ENCODE results near the gene SEM1.
"Not testable (repeated sequence)": the region's sequence is repeated elsewhere in the genome, so short reads cannot be mapped to it uniquely, and the experiment has no call there.

SEM1 gene

DNA sequence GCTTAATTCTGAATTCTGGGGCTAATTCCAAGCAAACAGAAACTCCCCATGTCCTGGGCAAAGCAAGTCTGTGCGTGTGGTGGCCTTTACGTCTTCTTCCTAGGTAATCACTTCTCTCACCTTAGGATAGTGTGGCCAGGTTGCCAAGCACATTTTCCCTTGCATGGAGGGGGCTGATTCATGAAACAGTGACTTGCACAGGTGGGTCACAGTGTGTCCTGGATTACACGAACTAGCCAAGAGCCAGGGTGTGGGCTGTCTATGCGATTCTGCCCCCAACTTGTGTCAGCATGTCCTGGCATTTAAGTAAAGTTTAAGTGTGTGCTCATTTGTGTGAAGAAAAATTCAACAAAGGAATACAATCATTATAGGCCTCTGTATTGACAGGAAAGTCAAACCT, 18.5 kb upstream of the SEM1 start:
- no peaks in the 10 kb centered on the region for H3K9me3 ChIP-seq
- no peak overlapping the region for H3K9ac ChIP-seq
- H3K4me1 ChIP-seq: no peaks in the 10 kb centered on the region
- no peak overlapping the region for H3K4me3 ChIP-seq
- no peak for TF ChIP-seq Cebpa-rat (IDR thresholded peaks at IDR 0.05)
- H3K4me2 ChIP-seq: no peak overlapping the region
- no peaks in the 10 kb centered on the region for H3K36me3 ChIP-seq
- no peak overlapping the region for H3K27ac ChIP-seq
- no peaks in the 10 kb centered on the region for H4K20me1 ChIP-seq
- H3K27me3 ChIP-seq: no peaks in the 10 kb centered on the region

DNA sequence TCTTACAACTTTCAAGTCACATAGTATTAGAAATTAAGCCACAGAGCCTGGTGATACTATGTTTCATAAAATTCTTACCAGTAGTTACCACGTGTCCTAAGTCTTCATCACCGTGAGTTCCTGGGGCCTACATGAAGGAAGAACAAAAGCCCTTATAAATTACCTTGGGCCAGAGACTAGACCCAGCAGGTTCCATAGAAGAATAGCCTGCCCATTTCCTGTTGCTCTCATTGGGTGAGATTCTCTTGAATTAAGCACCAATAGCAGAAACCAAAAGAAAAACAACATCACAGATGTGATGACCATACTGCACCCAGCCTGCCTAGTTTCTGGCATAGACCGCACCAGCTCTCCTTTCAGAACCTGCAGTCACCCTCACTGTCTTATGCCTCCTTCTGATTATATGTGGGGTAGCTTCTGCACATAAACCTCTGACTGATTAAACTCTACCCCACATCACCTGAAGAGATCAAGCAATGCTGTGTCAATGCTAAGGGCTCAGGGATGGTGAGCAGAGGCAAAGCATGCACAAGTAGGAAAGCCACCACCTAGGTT, 18.0 kb upstream of the SEM1 start:
- no peaks in the 10 kb centered on the region for H3K27me3 ChIP-seq
- H3K4me2 ChIP-seq: no peak overlapping the region
- H3K4me1 ChIP-seq: no peaks in the 10 kb centered on the region
- no peak overlapping the region for H3K9ac ChIP-seq
- no peak overlapping the region for H3K4me3 ChIP-seq
- TF ChIP-seq Cebpa-rat (IDR thresholded peaks at IDR 0.05): no peak
- no peaks in the 10 kb centered on the region for H3K36me3 ChIP-seq
- no peaks in the 10 kb centered on the region for H3K9me3 ChIP-seq
- no peak overlapping the region for H3K27ac ChIP-seq
- no peaks in the 10 kb centered on the region for H4K20me1 ChIP-seq

DNA sequence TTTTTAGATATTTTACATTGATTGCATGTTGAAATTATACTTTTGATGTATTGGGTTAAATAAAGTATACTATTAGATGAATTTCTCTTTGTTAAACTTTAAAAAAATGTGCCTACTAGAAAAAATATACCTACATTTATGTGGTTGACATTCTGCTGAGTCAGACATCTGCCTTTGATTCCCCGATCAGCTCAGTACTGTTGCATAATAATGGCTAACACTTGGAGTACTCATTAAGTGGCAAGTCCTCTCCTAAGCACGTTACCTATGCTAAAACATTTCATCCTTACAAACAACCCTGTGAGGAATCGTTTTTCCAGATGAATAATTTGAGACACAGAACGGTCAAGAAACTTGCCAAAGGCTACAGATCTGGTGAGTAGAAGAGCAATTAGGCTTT, 14.0 kb upstream of the SEM1 start:
- no peaks in the 10 kb centered on the region for H4K20me1 ChIP-seq
- H3K27me3 ChIP-seq: no peaks in the 10 kb centered on the region
- no peaks in the 10 kb centered on the region for H3K36me3 ChIP-seq
- H3K9ac ChIP-seq: no peak overlapping the region
- no peak overlapping the region for H3K27ac ChIP-seq
- H3K4me2 ChIP-seq: no peak overlapping the region
- H3K4me1 ChIP-seq: no peaks in the 10 kb centered on the region
- H3K9me3 ChIP-seq: no peaks in the 10 kb centered on the region
- H3K4me3 ChIP-seq: no peak overlapping the region
- TF ChIP-seq Cebpa-rat (IDR thresholded peaks at IDR 0.05): no peak

DNA sequence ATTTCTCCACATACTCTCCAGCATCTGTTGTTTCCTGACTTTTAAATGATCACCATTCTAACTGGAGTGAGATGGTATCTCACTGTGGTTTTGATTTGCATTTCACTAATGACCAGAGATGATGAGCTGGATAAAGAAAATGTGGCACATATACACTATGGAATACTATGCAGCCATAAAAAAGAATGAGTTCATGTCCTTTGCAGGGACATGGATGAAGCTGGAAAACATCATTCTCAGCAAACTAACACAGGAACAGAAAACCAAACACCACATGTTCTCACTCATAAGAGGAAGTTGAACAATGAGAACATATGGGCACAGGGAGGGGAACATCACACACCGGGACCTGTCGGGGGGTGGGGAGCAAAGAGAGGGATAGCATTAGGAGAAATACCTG, 13.3 kb upstream of the SEM1 start:
- H3K4me1 ChIP-seq, H3K9me3 ChIP-seq, H3K27ac ChIP-seq, H3K4me3 ChIP-seq, H3K9ac ChIP-seq, H3K4me2 ChIP-seq, H4K20me1 ChIP-seq, H3K27me3 ChIP-seq, H3K36me3 ChIP-seq: not testable (repeated sequence)

DNA sequence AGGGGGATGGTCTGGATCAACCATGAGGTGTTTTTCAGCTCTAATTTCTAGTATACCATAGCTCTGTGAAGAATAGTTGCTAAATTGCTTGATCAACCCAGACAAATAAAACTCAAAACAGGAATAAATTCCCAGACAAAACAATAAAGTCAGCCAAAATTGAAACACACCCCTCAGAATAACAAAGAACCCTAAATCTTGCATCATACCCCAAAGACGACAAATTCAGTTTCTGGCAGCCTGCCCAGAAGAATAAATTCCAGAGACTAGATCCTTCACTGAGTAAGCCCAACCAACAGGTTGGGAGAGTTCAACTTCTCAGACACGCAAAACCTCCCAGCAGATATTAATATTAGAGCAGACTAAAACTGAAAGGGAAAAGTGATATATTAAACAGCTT, 11.2 kb upstream of the SEM1 start:
- Histone ChIP-seq H4K20me1 (no peaks in the 10 kb centered on the region), H3K4me2 (no peak overlapping the region), H3K27ac (no peak overlapping the region), H3K36me3 (no peaks in the 10 kb centered on the region), H3K27me3 (no peaks in the 10 kb centered on the region), H3K4me3 (no peak overlapping the region), H3K4me1 (no peaks in the 10 kb centered on the region), H3K9ac (no peak overlapping the region), H3K9me3 (no peaks in the 10 kb centered on the region)
- no peak for TF ChIP-seq Cebpa-rat (IDR thresholded peaks at IDR 0.05)

DNA sequence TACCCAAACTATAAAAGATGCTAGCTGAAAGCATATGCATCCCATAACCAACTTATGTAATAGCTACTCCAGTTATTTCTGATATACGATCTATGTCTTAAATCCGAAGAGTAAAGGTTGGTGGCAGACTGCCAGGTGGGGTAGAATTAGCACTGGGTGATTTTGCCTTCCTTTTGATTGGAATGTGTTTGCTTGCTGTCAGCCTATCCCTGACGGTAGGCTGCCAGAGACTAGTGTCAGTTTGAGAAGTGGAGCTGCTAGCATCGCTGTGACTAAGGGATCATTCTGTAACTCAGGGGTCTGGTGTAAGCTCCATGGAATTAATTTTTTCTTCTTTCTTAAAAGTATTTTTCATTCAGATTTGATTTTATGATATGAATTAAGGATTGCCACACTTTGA, 9.5 kb upstream of the SEM1 start:
- no peaks in the 10 kb centered on the region for H3K4me1 ChIP-seq
- TF ChIP-seq Cebpa-rat (IDR thresholded peaks at IDR 0.05): no peak
- no peaks in the 10 kb centered on the region for H3K27me3 ChIP-seq
- H3K4me2 ChIP-seq: no peak overlapping the region
- H3K9me3 ChIP-seq: peaks cover 7% of the 10 kb centered on the region
- no peaks in the 10 kb centered on the region for H4K20me1 ChIP-seq
- no peaks in the 10 kb centered on the region for H3K36me3 ChIP-seq
- H3K9ac ChIP-seq: no peak overlapping the region
- no peak overlapping the region for H3K4me3 ChIP-seq
- no peak overlapping the region for H3K27ac ChIP-seq

DNA sequence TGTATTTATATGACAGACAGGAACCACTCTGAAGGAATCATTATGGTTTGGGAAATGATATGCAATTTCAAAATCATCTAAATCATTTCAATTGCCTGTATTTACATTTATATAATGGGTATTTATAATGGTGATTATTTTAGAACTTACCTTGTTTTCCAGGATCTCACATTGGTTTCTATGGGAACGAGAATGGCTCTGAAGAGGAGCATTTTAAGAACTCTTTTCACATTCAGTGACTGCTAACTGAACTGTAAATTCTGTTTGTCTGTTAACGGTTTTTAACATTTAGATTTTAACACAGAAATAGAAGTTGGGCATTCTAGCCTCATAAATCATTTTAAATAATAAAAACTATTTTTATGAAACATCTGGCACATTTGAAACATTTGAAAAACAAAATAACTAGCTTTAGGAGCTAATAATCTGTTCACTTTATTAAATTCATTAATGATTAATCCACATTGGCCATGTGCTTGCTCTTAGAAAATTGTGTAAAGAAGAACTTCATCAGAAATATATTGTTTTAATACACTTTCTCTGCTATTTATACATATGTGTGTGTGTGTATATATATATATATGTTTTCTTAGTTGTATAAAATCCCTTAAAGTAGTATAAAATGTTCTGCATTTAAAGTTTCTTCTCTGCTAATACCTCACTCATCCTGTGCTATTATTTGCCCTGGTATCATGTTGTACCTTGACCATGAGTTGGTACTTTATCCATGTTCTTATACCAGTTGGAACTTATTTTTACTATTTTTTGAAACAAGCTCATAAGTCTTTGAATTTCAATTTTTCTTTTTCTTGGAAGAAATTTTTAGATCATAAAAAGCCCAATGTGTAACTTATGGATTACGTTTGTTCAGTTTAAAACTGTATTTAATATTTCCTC, 8.7 kb upstream of the SEM1 start:
- no peak for TF ChIP-seq Cebpa-rat (IDR thresholded peaks at IDR 0.05)
- Histone ChIP-seq H3K9me3 (peaks cover 15% of the 10 kb centered on the region), H3K4me1 (no peaks in the 10 kb centered on the region), H3K36me3 (no peaks in the 10 kb centered on the region), H3K4me2 (no peak overlapping the region), H3K9ac (no peak overlapping the region), H3K4me3 (no peak overlapping the region), H3K27me3 (no peaks in the 10 kb centered on the region), H3K27ac (no peak overlapping the region), H4K20me1 (no peaks in the 10 kb centered on the region)

DNA sequence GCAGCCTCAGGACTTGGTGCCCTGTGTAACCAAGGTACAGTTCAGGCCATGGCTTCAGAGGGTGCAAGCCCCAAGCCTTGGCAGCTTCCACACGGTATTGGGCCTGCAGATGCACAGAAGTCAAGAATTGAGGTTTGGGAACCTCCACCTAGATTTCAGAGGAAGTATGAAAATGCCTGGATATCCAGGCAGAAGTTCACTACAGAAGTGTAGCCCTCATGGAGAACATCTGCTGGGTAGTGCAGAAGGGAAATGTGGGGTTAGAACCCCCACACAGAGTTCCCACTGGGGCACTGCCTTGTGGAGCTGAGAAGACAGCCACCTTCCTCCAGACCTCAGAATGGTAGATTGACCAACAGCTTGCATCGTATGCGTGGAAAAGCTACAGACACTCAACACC, 3.4 kb upstream of the SEM1 start:
- no peak overlapping the region for H3K9ac ChIP-seq
- H3K4me1 ChIP-seq: peaks cover 10% of the 10 kb centered on the region
- H3K36me3 ChIP-seq: 0 out of 2 replicates have a peak, but pooled peaks cover under 1% of the 10 kb centered on the region
- no peak overlapping the region for H3K27ac ChIP-seq
- H3K4me3 ChIP-seq: 0 out of 2 replicates have a peak overlapping the region, but pooled peaks have one; percentile 18
- H4K20me1 ChIP-seq: peaks cover 13% of the 10 kb centered on the region
- H3K4me2 ChIP-seq: no peak overlapping the region
- no peaks in the 10 kb centered on the region for H3K27me3 ChIP-seq
- peaks cover 32% of the 10 kb centered on the region for H3K9me3 ChIP-seq
- TF ChIP-seq Cebpa-rat (IDR thresholded peaks at IDR 0.05): no peak

DNA sequence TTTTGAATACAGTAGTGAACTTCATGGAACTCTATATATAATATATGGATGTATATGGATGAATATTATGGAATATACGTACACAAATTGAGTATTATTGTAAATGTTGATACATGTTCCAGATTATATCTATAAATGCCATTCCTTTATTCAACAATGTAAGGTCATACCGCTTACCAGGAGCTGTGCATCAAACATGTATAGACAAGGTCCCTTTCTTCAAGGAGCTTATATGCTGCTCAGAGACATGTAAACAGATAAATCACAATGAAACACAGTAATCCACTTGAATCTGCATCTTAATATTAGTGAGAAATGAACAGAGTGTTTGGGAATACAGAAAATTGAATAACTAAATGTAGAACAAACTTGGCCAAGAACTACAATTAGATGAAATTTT, 898 bp upstream of the SEM1 start:
- Histone ChIP-seq H3K27ac (no peak overlapping the region), H3K4me3 (no peak overlapping the region), H4K20me1 (peaks cover 38% of the 10 kb centered on the region), H3K4me1 (peaks cover 15% of the 10 kb centered on the region), H3K36me3 (peaks cover 20% of the 10 kb centered on the region; the same call in 1 of the 2 replicates), H3K4me2 (peak overlapping the region; percentile 91; the same call in 1 of the 2 replicates), H3K27me3 (no peaks in the 10 kb centered on the region), H3K9me3 (peaks cover 32% of the 10 kb centered on the region), H3K9ac (no peak overlapping the region)
- no peak for TF ChIP-seq Cebpa-rat (IDR thresholded peaks at IDR 0.05)

DNA sequence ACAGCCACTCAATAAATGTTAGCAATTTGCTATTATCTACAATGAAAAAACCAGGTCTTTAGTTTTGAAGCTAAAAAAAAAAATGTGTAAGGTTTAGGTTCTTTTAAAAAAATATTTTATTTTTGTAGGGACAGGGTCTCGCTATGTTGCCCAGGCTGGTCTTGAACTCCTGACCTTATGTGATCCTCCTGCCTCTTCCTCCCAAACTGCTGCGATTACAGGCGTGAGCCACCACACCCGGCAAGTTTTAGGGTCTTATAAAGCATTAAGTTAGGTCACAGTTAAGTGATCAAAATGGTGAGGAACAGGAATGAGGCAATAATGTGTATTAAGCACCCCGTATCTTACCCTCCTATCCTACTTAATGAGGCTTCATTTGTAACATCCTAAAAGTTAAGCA, 774 bp downstream of the SEM1 start:
- no peak for TF ChIP-seq Cebpa-rat (IDR thresholded peaks at IDR 0.05)
- Histone ChIP-seq H3K4me3 (peak overlapping the region; percentile 91), H3K27me3 (no peaks in the 10 kb centered on the region)

More for the DNA sequence above, 774 bp downstream of the SEM1 start:
- Histone ChIP-seq H3K36me3 (peaks cover 31% of the 10 kb centered on the region), H3K4me1 (peaks cover 15% of the 10 kb centered on the region), H3K4me2 (peak overlapping the region; percentile 91), H3K9ac (peak overlapping the region; percentile 89), H3K9me3 (peaks cover 22% of the 10 kb centered on the region), H4K20me1 (peaks cover 54% of the 10 kb centered on the region), H3K27ac (peak overlapping the region; percentile 91; the same call in 1 of the 2 replicates)

Measured in BLaER1 (cell line).